ENCODE results near the gene PGF.

PGF gene

GRCh38 chr14:74912111-74912510 is 43.3 kb downstream of the PGF start:
- no peak for DNase-seq (ENCODE audit: low read depth in 1 of 2, low spot score in 1 of 2)
- TF ChIP-seq POLR2AphosphoS5 (IDR thresholded peaks at IDR 0.05; ENCODE audit: low read depth): no peak
- no peak for TF ChIP-seq GABPA (IDR thresholded peaks at IDR 0.05; ENCODE audit: low read depth)
- no peak for TF ChIP-seq SPI1 (IDR thresholded peaks at IDR 0.05; ENCODE audit: borderline replicate concordance, low read depth)
- TF ChIP-seq, protein P1, sequence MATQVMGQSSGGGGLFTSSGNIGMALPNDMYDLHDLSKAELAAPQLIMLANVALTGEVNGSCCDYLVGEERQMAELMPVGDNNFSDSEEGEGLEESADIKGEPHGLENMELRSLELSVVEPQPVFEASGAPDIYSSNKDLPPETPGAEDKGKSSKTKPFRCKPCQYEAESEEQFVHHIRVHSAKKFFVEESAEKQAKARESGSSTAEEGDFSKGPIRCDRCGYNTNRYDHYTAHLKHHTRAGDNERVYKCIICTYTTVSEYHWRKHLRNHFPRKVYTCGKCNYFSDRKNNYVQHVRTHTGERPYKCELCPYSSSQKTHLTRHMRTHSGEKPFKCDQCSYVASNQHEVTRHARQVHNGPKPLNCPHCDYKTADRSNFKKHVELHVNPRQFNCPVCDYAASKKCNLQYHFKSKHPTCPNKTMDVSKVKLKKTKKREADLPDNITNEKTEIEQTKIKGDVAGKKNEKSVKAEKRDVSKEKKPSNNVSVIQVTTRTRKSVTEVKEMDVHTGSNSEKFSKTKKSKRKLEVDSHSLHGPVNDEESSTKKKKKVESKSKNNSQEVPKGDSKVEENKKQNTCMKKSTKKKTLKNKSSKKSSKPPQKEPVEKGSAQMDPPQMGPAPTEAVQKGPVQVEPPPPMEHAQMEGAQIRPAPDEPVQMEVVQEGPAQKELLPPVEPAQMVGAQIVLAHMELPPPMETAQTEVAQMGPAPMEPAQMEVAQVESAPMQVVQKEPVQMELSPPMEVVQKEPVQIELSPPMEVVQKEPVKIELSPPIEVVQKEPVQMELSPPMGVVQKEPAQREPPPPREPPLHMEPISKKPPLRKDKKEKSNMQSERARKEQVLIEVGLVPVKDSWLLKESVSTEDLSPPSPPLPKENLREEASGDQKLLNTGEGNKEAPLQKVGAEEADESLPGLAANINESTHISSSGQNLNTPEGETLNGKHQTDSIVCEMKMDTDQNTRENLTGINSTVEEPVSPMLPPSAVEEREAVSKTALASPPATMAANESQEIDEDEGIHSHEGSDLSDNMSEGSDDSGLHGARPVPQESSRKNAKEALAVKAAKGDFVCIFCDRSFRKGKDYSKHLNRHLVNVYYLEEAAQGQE (IDR thresholded peaks at IDR 0.05; ENCODE audit: insufficient replicate concordance, low read depth): no peak
- TF ChIP-seq, protein P2, sequence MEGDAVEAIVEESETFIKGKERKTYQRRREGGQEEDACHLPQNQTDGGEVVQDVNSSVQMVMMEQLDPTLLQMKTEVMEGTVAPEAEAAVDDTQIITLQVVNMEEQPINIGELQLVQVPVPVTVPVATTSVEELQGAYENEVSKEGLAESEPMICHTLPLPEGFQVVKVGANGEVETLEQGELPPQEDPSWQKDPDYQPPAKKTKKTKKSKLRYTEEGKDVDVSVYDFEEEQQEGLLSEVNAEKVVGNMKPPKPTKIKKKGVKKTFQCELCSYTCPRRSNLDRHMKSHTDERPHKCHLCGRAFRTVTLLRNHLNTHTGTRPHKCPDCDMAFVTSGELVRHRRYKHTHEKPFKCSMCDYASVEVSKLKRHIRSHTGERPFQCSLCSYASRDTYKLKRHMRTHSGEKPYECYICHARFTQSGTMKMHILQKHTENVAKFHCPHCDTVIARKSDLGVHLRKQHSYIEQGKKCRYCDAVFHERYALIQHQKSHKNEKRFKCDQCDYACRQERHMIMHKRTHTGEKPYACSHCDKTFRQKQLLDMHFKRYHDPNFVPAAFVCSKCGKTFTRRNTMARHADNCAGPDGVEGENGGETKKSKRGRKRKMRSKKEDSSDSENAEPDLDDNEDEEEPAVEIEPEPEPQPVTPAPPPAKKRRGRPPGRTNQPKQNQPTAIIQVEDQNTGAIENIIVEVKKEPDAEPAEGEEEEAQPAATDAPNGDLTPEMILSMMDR (IDR thresholded peaks at IDR 0.05; ENCODE audit: insufficient read depth, low read length): no peak
- Histone ChIP-seq H3K27ac (replicated peaks) (no peak overlapping the region), H3K4me3 (replicated peaks; ENCODE audit: insufficient read depth, low read length) (no peak overlapping the region), H3K27me3 (ENCODE audit: insufficient read depth, poor library complexity, severe bottlenecking) (no peaks in the 10 kb centered on the region)

- no peak for DNase-seq (ENCODE audit: low read depth in 1 of 2, low spot score in 1 of 2)
- no peak overlapping the region for H3K27ac ChIP-seq (replicated peaks)
- no peaks in the 10 kb centered on the region for H3K27me3 ChIP-seq (ENCODE audit: insufficient read depth, poor library complexity, severe bottlenecking)
Measured at GRCh38 chr14:74911704-74912103, 43.7 kb downstream of the PGF start.

GRCh38 chr14:74911221-74911620 is 44.2 kb downstream of the PGF start:
- TF ChIP-seq SPI1 (IDR thresholded peaks at IDR 0.05; ENCODE audit: borderline replicate concordance, low read depth): no peak
- TF ChIP-seq, protein P2 (IDR thresholded peaks at IDR 0.05; ENCODE audit: insufficient read depth, low read length): no peak
- TF ChIP-seq, protein P1 (IDR thresholded peaks at IDR 0.05; ENCODE audit: insufficient replicate concordance, low read depth): no peak
- TF ChIP-seq GABPA (IDR thresholded peaks at IDR 0.05; ENCODE audit: low read depth): no peak
- no peak for TF ChIP-seq POLR2AphosphoS5 (IDR thresholded peaks at IDR 0.05; ENCODE audit: low read depth)
- Histone ChIP-seq H3K27me3 (ENCODE audit: insufficient read depth, poor library complexity, severe bottlenecking) (no peaks in the 10 kb centered on the region), H3K27ac (replicated peaks) (no peak overlapping the region), H3K4me3 (replicated peaks; ENCODE audit: insufficient read depth, low read length) (no peak overlapping the region)
- DNase-seq (ENCODE audit: low read depth in 1 of 2, low spot score in 1 of 2): no peak

More at GRCh38 chr14:74911704-74912103, 43.7 kb downstream of the PGF start:
- TF ChIP-seq POLR2AphosphoS5 (IDR thresholded peaks at IDR 0.05; ENCODE audit: low read depth): no peak
- no peak for TF ChIP-seq GABPA (IDR thresholded peaks at IDR 0.05; ENCODE audit: low read depth)
- TF ChIP-seq SPI1 (IDR thresholded peaks at IDR 0.05; ENCODE audit: borderline replicate concordance, low read depth): no peak
- TF ChIP-seq, protein P2 (IDR thresholded peaks at IDR 0.05; ENCODE audit: insufficient read depth, low read length): no peak
- TF ChIP-seq, protein P1 (IDR thresholded peaks at IDR 0.05; ENCODE audit: insufficient replicate concordance, low read depth): no peak
- no peak overlapping the region for H3K4me3 ChIP-seq (replicated peaks; ENCODE audit: insufficient read depth, low read length)

Data from HL-60 (cell line).